Endodermal cell (in vitro differentiated cells): ENCODE measurements around the gene COL5A1. TPM values are rescaled to one million over a fixed set of nuclear protein-coding genes. Genes with fewer than 3 reads are reported as not detected.

Experiments
- DNase-seq: peaks from one replicate; pipeline ENCODE4 v3.0.0-alpha.2; 2017
- H3K27ac ChIP-seq: 2 replicates; pipeline ENCODE4 v1.5.1; 2013; ENCODE audit warnings: mild to moderate bottlenecking, low read depth, low read length, moderate library complexity
- H3K27me3 ChIP-seq: 2 replicates; pipeline ENCODE4 v1.6.1; 2013; ENCODE audit warnings: mild to moderate bottlenecking, low read length, moderate library complexity; ENCODE audit not compliant: insufficient read depth, control insufficient read depth, poor library complexity, severe bottlenecking
- H3K36me3 ChIP-seq: 2 replicates; pipeline ENCODE4 v1.7.0; 2013; ENCODE audit warnings: mild to moderate bottlenecking, low read length, moderate library complexity; ENCODE audit not compliant: control insufficient read depth, insufficient read depth
- H3K4me1 ChIP-seq: one replicate; pipeline ENCODE4 v1.7.0; 2013; ENCODE audit warnings: low read length; ENCODE audit not compliant: control insufficient read depth, insufficient read depth
- H3K4me3 ChIP-seq: 2 replicates; pipeline ENCODE4 v1.5.1; 2013; ENCODE audit warnings: mild to moderate bottlenecking, low read length, moderate library complexity
- H3K9ac ChIP-seq: 2 replicates; pipeline ENCODE4 v1.6.1; 2013; ENCODE audit warnings: mild to moderate bottlenecking, low read length, moderate library complexity; ENCODE audit not compliant: poor library complexity, severe bottlenecking; ENCODE audit errors: extremely low read depth
- H3K9me3 ChIP-seq: 2 replicates; pipeline ENCODE4 v1.6.1; 2013; ENCODE audit warnings: mild to moderate bottlenecking, low read length, moderate library complexity; ENCODE audit not compliant: control insufficient read depth
- H3K27ac Mint-ChIP-seq: 2 replicates; pipeline ENCODE4 v1.8.0; 2020; ENCODE audit warnings: mixed read lengths
- H3K27me3 Mint-ChIP-seq: 2 replicates; pipeline ENCODE4 v1.8.0; 2021; ENCODE audit warnings: mild to moderate bottlenecking, mixed read lengths; ENCODE audit not compliant: insufficient read depth
- H3K36me3 Mint-ChIP-seq: 2 replicates; pipeline ENCODE4 v1.8.0; 2020; ENCODE audit warnings: low read depth, mixed read lengths
- H3K4me1 Mint-ChIP-seq: 2 replicates; pipeline ENCODE4 v1.8.0; 2020; ENCODE audit warnings: mixed read lengths
- H3K4me3 Mint-ChIP-seq: 2 replicates; pipeline ENCODE4 v1.8.0; 2020; ENCODE audit warnings: mild to moderate bottlenecking, moderate library complexity, mixed read lengths
- H3K9me3 Mint-ChIP-seq: 2 replicates; pipeline ENCODE4 v1.8.0; 2020; ENCODE audit warnings: mild to moderate bottlenecking, mixed read lengths
- CTCF ChIP-seq: fragments of 200-600 bp; sonication (generic); conservative IDR thresholded peaks from 2 replicates; pipeline ENCODE4 v1.5.0; 2021; ENCODE audit warnings: antibody characterized with exemption, mild to moderate bottlenecking
- WGBS, 2 experiments: methylation state at CpG; one replicate each; pipeline versions ENCODE4 v1.1.5 to v1.1.7; 2013; ENCODE audit warnings: missing lambda C conversion rate in 2 of 2, mixed read lengths in 1 of 2; ENCODE audit not compliant: insufficient coverage in 1 of 2, insufficient read length in 1 of 2; 5-methylcytosine and 5-hydroxymethylcytosine counted together
- total RNA-seq, 2 donors: library from RNA; stranded (reverse); fragmentation: NEBNext Ultra II Directional in 1 of 2; extraction: Animal tissue kit (Norgen Biotek cat#: 25700) in 1 of 2; gene quantifications; 2 replicates in 1 of 2; 3 replicates in 1 of 2; pipeline ENCODE4 v1.2.1, GENCODE V29; 2021

COL5A1 gene
- total RNA-seq, 2 donors from 2014 or later = 65.3 to 76.6 TPM

- H3K4me3 Mint-ChIP-seq = no peak overlapping the region
- H3K4me1 Mint-ChIP-seq = peaks cover 27% of the 10 kb centered on the region
- no peak overlapping the region for H3K4me3 ChIP-seq
- H3K36me3 Mint-ChIP-seq = no peaks in the 10 kb centered on the region
- H3K9me3 ChIP-seq = no peaks in the 10 kb centered on the region
- H3K27me3 Mint-ChIP-seq = no peaks in the 10 kb centered on the region
- no peaks in the 10 kb centered on the region for H3K36me3 ChIP-seq
- no peak overlapping the region for H3K27ac Mint-ChIP-seq
- no peak overlapping the region for H3K9ac ChIP-seq
- H3K27ac ChIP-seq = no peak overlapping the region
- TF ChIP-seq CTCF = no peak
- H3K27me3 ChIP-seq = no peaks in the 10 kb centered on the region
- DNase-seq = peak; percentile 42
- no peaks in the 10 kb centered on the region for H3K9me3 Mint-ChIP-seq
- WGBS, 2 experiments = 92 to 94% methylated on average over 15 to 25 of the region's 25 CpGs
- H3K4me1 ChIP-seq = peaks cover 10% of the 10 kb centered on the region
Measured at GRCh38 chr9:134593286-134594077, 48.1 kb upstream of the COL5A1 start.

GRCh38 chr9:134594078-134594941, 47.3 kb upstream of the COL5A1 start:
- H3K9me3 Mint-ChIP-seq = no peaks in the 10 kb centered on the region
- no peaks in the 10 kb centered on the region for H3K27me3 Mint-ChIP-seq
- no peak overlapping the region for H3K9ac ChIP-seq
- H3K4me1 Mint-ChIP-seq = peaks cover 27% of the 10 kb centered on the region
- no peak overlapping the region for H3K4me3 ChIP-seq
- TF ChIP-seq CTCF = no peak
- DNase-seq = peak; percentile 44
- H3K36me3 Mint-ChIP-seq = no peaks in the 10 kb centered on the region
- H3K36me3 ChIP-seq = no peaks in the 10 kb centered on the region
- no peak overlapping the region for H3K27ac Mint-ChIP-seq
- peaks cover 10% of the 10 kb centered on the region for H3K4me1 ChIP-seq
- H3K27ac ChIP-seq = no peak overlapping the region
- no peak overlapping the region for H3K4me3 Mint-ChIP-seq
- H3K27me3 ChIP-seq = no peaks in the 10 kb centered on the region
- WGBS, 2 experiments = 92 to 93% methylated on average over 7 to 15 of the region's 15 CpGs
- no peaks in the 10 kb centered on the region for H3K9me3 ChIP-seq

GRCh38 chr9:134595014-134595413, 46.6 kb upstream of the COL5A1 start:
- no peak for TF ChIP-seq CTCF
- Mint-ChIP-seq H3K36me3 (no peaks in the 10 kb centered on the region), H3K4me3 (no peak overlapping the region), H3K9me3 (no peaks in the 10 kb centered on the region), H3K4me1 (peaks cover 22% of the 10 kb centered on the region), H3K27ac (no peak overlapping the region), H3K27me3 (no peaks in the 10 kb centered on the region)
- 95 to 96% methylated on average over 3 to 9 of the region's 9 CpGs for WGBS, 2 experiments
- Histone ChIP-seq H3K27me3 (no peaks in the 10 kb centered on the region), H3K9ac (no peak overlapping the region), H3K9me3 (no peaks in the 10 kb centered on the region), H3K4me3 (no peak overlapping the region), H3K4me1 (peaks cover 10% of the 10 kb centered on the region), H3K27ac (no peak overlapping the region), H3K36me3 (no peaks in the 10 kb centered on the region)
- no peak for DNase-seq
